HG02973 (cell line): ENCODE results near the gene AURKAIP1.

ENCODE experiments used
- ATAC-seq: cut with Tn5 transposase; IDR thresholded peaks from one replicate; pipeline ENCODE4 v1.9.1; 2021; ENCODE audit warnings: moderate library complexity; ENCODE audit not compliant: unreplicated experiment

AURKAIP1 gene

DNA sequence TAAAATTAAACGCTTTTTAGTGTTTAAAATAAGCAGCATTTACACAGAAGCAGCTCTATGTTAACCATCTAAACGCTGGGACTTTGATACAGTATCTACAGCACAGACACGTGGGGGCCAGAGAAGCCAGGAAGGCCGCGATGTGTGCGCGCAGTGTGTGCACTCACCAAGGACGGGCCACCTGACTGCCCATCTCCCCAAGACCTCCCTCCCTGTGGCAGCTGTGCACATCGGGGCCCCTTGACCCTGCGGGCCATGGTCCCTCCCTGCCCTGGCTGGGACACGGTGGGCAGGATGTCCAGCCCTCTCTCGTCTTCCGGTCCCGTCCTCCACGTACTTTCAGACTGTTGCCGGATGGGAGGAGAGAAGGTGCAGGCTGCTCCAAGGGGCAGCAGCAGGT, 39.7 kb downstream of the AURKAIP1 start:
- ATAC-seq: no peak

DNA sequence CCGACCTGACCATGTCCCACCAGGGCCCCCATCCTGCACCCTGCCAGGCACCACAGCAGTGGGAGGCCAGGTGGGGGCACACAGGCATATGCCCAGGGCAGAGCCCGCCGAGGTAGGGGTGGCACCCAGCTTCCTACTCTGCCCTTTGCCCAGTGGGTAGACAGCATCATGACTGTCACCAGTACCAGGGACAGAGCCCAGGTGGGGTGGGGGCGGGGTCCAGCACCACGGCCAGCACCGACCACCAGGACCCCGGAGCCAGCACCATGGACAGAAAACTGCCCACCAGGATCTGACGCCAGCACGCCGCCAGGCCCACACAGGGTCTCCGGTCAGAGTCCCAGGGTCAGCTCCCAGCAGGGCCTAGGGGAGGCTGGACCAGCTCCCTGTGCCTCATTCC, 40.2 kb downstream of the AURKAIP1 start:
- ATAC-seq: no peak

- no peak for ATAC-seq
These were observed 41.3 kb downstream of the AURKAIP1 start for GRCh38 chr1:1333551-1334241.

- ATAC-seq: no peak
These were observed 42.1 kb downstream of the AURKAIP1 start for GRCh38 chr1:1332774-1333480.

- ATAC-seq: no peak
These were observed 42.8 kb downstream of the AURKAIP1 start for GRCh38 chr1:1332031-1332755.

- no peak for ATAC-seq
These were observed 43.7 kb downstream of the AURKAIP1 start, which contains the start of gene TAS1R3 for GRCh38 chr1:1331068-1331965. TAS1R3 (plus strand) TSS chr1:1331280; CDS start chr1:1331346, 66 bp downstream.

- ATAC-seq: no peak
These were observed 44.5 kb downstream of the AURKAIP1 start for GRCh38 chr1:1330366-1331067.

GRCh38 chr1:1329304-1330210, 45.5 kb downstream of the AURKAIP1 start:
- no peak for ATAC-seq

DNA sequence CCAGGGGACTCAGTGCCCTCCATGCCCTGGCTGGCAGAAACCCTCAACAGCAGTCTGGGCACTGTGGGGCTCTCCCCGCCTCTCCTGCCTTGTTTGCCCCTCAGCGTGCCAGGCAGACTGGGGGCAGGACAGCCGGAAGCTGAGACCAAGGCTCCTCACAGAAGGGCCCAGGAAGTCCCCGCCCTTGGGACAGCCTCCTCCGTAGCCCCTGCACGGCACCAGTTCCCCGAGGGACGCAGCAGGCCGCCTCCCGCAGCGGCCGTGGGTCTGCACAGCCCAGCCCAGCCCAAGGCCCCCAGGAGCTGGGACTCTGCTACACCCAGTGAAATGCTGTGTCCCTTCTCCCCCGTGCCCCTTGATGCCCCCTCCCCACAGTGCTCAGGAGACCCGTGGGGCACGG, 46.8 kb downstream of the AURKAIP1 start:
- ATAC-seq: no peak

DNA sequence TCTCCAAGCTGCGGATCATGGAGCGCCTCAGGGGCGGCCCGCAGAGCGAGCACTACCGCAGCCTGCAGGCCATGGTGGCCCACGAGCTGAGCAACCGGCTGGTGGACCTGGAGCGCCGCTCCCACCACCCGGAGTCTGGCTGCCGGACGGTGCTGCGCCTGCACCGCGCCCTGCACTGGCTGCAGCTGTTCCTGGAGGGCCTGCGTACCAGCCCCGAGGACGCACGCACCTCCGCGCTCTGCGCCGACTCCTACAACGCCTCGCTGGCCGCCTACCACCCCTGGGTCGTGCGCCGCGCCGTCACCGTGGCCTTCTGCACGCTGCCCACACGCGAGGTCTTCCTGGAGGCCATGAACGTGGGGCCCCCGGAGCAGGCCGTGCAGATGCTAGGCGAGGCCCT, 47.7 kb downstream of the AURKAIP1 start:
- no peak for ATAC-seq

GRCh38 chr1:1326075-1326605, 48.9 kb downstream of the AURKAIP1 start:
- no peak for ATAC-seq

GRCh38 chr1:1325288-1326074, 49.5 kb downstream of the AURKAIP1 start:
- ATAC-seq: no peak

GRCh38 chr1:1324524-1325287, 50.3 kb downstream of the AURKAIP1 start, which contains the start of the genes CPTP and INTS11:
CPTP (plus strand) TSS chr1:1324802; CDS start chr1:1326911, 2,109 bp downstream.
INTS11 (minus strand) TSS chr1:1324660; CDS start chr1:1324608, 52 bp downstream.
- peak; percentile 58 for ATAC-seq

- peak; percentile 18 for ATAC-seq
These were observed 50.9 kb downstream of the AURKAIP1 start for GRCh38 chr1:1324084-1324523.
